DMS53 (cell line): ENCODE data around the gene MARF1.
A peak's percentile ranks its signal among the peaks of the same experiment; 100 is the strongest.
"Not testable (repeated sequence)": the region's sequence is repeated elsewhere in the genome, so short reads cannot be mapped to it uniquely, and the experiment has no call there.

Source experiments
- DNase-seq: peaks from one replicate; lab custom pipeline; 2025; lab: John Stamatoyannopoulos, UW

MARF1 gene

DNA sequence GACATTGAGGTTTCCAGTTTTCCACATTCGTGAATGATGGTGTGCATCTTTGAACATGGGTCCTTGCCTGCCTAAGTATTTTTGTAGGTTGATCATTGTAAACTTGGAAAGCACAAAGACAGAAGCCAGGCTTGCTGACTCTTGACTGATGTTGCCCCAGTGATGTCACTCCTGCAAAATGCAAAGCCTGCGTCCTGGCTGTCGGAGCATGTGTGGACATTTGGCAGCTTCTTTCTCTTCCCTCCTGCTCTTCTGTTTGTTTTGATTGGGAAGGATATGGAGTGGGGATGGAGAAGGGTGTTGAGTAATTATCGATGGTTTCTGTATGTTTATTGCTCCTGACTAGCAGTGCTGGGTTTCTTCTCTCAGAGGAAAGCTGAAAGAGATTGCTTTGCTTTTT lies 10.3 kb upstream of the MARF1 start:
- DNase-seq: no peak

DNA sequence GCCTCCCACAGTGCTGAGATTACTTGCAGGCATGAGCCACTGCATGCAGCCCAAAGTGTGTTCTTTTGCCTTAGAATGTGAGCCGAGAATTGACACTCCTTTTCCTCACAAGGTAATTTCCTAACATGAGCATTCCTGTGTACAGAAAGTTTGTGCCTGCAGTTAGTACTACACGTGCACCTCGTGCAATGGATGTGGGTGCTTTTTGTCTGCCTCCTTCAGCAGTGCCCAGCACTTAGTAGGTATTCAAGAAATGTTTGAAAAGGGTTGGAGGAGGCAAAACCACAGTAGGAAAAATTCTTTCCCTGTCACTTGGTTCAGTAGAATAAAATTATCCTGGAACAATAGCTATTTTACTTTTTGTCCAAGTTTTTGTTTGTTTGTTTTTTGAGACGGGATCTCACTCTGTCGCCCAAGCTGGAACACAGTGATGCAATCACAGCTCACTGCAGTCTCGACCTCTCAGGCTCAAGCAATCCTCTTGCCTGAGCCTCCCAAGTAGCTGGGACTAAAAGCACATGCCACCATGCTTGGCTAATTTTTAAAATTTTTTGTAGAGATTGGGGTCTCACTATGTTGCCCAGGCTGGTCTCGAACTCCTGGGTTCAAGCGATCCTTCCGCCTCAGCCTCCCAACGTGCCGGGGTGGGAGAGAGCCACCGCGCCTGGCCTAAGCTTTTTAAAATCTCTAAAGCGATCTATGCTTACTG lies 9.5 kb upstream of the MARF1 start:
- no peak for DNase-seq

DNA sequence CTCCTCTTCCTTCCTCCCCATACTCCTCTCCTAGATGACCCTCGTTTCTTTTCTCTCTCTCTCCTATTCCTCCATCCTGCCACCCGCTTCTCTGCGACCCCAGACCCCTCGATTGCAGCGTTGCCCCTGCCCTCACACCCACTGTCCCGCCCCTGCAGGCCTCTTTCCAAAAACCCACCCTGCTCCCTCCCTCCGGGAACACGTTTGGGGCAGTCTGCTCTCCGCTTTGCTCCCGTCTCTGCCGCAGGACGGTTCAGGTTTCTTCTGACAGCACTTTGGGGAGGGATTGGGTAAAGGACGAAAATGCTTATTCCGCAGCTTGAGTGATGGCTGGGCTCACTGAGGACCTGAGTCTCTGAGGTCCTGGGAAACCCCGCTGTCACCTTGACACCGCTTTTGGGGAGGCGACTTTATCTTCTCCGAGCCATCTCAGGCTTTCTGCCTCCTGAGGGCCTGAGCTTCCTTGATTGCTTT lies 7.8 kb upstream of the MARF1 start:
- peak; percentile 23 for DNase-seq

DNA sequence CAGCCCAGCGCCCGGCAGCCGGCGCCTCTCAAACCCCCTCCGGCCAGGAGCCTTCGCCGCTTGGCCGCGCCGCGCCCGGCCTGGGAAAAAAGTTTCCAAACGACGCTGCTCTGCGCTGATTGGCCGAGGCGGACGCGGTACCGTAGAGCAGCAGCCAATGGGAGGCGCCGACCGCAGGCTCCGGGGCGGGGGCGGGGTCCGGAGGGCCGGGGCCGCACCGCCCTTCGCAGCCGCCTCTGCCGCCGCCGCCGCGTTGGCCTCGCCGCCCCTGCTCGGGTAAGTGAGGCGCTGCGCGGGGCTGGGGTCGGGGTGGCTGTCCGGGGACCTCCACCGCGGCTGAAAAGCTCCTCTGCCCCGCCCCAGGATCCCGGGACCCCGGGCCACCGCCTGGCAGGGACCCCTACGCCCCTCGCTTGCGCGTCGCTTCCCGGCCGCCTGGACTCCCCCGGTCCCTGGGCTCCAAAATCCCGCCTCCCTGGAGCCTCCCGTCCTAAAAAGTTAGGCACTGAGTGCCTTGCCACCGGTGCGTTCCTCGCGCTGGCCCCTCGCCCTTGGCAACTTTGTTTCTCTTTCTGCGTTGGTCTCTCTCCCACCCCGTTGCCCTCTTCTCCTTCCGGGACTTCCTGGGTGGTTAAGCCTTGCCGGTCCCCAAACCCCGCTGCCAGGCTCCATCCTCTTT lies 7.2 kb upstream of the MARF1 start, which contains the start of gene NDE1:
Gene NDE1, plus strand, starts transcription at position 227 of the 679 bp plus-strand sequence. CDS start 14,534 bp downstream, outside the sequence.
- DNase-seq: peak; percentile 90

DNA sequence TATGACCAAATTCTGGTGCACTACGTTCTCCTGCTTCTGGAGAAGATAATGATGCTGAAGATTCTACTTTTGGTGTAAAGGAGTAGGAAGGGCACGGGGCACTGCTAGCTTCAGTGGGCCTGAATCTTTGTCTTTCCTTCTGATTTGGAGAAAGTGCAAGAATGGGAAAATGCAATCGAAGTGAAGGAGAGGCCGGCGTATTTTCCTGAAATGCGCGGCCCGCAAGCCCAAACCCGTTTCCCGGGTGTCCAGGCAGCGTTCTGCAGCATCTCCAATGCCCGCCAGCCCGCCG lies 6.7 kb upstream of the MARF1 start:
- DNase-seq: peak; percentile 29

DNA sequence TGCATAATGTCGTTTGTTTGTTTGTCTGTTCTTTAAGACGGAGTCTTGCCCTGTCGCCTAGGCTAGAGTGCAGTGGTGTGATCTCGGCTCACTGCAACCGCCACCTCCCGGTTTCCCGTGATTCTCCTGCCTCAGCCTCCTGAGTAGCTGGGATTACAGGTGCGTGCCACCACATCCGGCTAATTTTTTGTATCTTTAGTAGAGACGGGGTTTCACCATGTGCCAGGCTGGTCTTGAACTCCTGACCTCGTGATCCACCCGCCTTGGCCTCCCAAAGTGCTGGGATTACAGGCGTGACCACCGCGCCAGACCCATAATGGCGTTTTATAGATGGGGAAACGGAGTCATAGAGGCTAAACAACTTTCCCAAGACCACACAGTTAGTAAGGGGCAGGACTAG lies 6.4 kb upstream of the MARF1 start:
- not testable (repeated sequence) for DNase-seq

DNA sequence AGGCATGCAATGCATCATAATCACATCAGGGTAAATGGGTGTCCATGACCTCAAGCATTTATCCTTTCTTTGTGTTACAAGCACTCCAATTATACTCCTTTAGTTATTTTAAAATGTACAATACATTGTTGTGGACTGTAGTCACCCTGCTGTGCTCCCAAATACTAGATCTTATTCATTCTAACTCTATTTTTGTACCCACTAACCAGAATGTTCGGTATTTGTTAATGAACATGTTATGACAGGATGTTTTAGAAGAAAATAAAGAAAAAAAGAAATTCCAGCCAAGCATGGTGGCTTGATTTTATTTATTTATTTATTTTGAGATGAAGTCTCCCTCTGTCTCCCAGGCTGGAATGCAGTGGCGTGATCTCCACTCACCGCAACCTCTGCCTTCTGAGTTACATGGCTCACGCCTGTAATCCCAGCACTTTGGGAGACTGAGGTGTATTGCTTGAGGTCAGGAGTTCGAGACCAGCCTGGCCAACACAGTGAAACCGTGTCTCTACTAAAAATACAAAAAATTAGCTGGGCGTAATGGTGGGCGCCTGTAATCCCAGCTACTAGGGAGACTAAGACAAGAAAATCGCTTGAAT lies 5.3 kb upstream of the MARF1 start:
- no peak for DNase-seq

DNA sequence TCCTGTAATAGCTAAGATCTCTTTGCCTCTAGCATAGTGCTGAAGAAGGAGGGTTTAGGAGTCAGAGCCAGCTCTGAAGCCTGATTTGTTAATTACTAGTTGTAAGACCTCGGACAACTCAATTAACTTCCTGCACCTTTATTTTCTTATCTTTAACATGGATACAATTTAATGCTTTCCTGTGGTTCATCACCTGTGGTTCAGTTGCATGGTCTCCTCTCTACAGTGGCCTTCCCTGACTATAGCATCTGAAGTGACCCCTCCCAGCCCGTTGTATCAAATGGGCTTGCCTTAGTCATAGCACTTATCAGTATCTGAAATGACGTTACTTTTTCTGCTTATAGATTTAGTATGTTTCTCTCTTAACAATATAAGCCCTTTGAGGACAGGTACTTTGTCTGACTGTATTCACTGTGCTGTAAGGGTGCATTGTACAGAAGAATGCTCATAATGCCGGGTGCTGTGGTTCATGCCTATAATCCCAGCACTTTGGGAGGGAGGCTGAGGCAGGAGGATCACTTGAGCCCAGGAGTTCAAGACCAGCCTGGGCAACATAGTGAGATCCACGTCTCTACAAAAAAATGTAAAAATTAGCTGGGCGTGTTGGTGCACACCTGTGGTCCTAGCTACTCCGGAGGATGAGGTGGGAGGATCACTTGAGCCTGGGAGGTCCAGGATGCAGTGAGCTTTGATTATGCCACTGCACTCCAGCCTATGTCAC lies 4.5 kb upstream of the MARF1 start:
- no peak for DNase-seq

DNA sequence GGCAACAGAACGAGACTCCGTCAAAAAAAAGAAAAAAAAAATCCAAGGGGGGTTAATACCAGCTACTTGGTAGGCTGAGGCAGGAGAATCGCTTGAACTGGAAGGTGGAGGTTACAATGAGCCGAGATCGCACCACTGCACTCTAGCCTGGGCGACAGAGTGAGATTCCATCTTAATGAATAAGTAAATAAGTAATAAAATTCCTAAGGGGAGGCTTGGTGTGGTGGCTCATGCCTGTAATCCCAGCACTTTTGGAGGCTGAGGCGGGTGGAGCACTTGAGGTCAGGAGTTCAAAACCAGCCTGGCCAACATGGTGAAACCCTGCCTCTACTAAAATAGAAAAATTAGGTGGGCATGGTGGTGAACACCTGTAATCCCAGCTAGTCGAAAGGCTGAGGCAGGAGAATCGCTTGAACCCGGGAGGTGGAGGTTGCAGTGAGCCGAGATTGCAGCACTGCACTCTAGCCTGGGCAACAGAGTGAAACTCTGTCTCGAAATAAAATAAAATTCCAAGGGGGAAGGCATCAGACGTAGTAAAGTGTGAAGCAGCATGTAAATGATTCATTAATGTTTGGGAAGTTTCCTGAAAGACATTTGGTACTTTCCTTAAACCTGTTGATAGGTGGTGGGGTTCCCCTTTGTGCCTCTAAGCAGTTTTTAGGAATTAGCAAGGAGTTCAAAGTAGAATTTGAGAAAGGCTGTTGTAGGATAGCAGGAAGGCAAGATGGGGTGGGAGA lies 3.8 kb upstream of the MARF1 start:
- not testable (repeated sequence) for DNase-seq

DNA sequence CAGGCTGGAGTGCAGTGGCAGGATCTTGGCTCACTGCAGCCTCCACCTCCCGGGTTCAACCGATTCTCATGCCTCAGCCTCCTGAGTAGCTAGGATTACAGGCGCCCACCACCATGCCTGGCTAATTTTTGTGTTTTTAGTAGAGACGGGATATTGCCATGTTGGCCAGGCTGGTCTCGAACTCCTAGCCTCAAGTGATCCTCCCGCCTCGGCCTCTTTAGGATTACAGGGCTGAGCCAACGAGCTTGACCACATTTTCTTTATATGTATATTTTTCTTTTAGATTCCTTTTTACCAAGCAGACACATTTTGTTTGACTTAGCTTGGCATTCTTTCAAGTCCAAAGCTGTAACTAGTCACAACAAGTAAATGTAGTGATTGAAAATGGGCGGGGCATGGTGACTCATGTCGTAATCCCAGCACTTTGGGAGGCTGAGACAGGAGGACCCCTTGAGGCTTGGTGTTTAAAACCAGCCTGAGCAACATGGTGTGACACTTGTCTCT lies 2.1 kb upstream of the MARF1 start:
- DNase-seq: peak; percentile 16

DNA sequence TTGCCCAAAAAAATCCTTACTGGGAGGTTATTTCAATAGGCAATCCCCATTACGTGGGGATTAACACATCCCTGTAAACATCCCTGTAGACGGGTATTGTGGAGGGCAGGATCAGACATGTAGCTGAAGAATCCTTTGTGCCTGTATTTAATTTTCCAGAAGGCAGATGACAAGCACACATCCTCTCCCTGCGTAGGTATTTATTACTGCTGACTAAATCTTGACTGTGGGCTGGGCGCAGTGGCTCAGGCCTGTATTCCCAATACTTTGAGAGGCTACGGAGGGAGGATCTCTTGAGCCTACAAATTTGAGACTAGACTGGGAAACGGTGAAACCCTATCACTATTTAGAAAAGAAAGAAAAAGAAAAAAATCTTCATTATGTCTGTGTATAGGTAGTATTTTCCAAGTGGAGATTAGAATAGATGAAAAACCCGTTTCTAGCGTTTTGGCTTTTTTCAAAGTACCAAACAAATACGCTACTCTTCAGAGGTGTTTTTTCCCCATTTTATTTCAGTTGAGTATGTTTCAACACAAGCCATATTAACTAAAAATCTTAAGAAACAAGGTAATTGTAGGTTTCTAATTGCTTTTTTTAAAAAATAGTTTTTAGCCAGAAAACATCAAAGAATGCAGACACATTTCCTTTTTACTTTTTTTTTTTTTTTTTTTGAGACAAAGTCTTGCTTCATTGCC lies 1.5 kb upstream of the MARF1 start:
- peak; percentile 54 for DNase-seq

DNA sequence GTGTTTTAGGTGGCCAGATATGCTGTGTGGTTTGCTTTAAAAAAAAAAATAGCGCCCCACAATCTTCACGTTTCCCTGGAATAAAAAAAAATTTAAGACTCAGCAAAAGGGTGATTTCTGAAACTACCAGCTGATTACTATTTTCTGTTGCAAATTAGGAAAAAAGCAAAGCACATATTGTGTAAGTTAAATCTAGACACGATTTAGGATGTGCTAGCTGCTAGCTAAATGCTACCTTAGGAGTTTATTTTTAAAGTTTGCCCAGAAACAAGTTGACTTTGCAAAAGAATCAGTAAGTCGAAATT lies 944 bp upstream of the MARF1 start:
- no peak for DNase-seq

DNA sequence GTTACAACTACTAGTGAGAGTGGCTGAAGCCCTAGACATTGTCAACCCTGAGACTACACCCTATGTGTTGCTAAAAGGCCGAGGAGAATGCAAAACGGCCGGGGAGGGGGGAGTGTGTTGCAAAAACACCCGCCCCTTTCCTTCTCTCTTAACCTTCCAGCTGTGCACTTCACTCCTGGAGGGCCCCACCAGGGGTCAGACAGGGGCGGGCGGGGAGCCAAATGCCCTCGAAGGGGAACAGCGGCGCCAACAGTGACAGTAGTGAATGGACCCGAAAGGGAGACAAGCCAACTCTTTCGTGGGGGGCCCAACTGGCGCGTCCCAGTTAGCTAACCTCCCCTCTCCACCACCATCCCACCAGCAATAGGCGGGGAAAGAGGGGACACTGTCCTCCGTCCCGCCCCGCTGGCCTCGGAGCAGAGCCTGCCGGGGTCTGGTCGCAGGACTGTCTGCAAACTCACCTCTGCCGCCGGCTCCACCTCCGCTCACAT lies 352 bp downstream of the MARF1 start:
- DNase-seq: peak; percentile 80

DNA sequence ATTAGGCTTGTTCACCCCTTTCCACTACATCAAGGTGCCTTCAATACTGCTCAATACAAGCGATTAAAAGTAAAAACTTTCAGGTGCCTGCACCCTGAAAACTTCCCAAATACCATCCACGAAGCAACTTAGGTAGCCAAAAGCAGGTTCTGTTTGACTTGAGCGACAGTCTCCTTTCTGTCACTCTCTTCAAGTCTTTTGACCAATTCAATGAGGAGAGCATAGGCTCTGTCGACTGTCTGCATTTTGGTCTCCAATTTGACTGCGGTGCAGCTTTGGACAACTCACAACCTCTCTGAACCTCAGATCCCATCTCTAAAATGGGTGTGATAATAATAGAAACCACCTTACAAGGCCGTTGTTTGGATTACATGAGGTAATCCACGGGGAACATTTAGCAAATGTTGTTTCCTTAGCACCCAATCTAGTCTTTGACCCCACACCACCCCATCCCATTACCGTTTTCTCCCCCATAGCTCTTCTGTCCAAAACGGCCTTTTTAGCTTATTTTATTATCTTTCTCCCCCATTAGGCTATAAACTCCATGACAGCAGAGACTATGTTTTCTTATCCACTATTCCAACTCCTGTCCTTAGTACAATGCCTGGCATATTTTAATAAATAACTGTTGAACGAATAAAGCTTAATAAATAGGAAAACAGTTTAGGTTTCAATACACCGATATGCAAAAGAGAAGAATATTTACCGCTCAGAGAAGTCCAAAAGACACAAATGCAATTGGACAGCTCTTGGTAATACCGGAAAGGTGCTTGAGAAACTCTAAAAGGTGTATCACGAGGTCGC lies 999 bp downstream of the MARF1 start:
- DNase-seq: peak; percentile 19

DNA sequence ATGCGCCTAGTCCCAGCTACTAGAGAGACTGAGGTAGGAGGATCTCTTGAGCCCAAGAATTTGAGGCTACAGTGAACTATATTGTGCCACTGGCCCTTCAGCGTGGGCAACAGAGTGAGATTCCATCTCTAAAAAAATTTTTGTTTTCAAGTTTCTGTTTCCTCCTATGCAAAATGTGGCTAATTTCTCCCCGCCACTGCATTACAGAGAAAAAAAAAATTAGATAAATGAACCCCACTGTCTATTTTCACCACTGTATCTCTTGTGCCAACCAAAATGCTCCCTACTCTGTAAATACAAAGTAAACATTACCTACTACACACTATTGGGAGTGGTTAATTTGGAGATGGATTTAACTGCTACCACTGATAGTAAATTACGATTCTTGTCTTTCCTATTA lies 2.0 kb downstream of the MARF1 start:
- DNase-seq: no peak

DNA sequence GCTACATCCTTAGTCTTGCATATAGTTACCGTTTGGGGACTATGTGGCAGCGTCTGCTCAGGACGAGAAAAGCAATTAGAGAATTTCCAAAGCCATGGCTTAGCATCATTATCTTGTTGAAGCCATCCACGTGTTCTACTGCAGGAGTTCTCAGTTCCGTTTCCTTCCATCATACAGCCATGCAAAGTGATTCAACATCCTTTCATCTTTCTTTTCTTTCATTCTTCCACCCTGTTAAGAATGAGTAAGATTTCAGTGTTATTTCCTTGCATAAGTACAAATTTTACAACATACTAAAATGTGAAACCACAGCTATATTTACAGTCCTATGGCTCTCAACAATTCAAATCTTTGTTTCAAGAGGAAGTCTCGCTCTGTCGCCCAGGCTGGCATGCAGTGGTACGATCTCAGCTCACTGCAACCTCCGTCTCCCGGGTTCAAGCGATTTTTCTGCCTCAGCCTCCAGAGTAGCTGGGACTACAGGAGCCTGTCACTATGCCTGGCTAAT lies 3.8 kb downstream of the MARF1 start:
- no peak for DNase-seq

DNA sequence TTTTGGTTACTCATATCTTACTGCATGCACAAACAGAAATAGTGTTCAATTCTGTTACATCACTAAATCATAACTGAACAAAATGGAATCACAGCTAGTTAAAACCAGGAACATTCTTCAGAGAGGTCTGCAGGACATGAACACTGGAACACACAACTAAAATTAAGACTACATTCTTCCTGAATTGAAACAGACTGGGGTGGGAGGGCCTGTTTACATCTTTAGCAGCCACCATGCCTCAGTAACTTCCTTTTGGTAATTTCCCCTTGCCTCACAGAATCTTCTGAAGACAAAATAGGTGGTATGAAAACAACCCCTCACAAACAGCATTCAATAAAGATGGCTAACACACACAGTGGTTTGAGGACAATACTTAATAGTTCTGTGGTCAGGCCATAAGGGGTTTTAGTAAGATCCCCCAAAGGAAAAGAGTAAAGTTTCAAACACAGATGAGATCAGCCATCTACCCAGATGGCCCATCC lies 6.5 kb downstream of the MARF1 start:
- DNase-seq: no peak

DNA sequence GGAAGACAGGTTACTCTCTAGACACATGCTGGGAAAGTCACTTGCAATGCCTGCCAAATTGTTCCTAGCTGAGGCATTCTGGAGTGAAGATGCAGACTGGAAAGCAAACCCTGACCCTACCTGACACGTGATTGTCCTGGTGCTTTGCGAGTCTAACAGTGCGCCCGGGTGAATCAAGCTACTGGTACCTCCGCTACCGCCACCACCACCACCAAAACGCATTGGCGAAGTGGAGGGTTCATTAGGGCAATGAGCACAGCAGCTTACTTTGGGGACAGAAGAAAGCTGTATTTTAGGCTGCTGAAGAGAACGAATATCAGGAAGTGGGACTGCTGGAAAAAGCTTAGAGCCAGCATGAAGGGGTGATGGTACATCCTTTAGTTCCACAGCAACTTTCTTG lies 7.0 kb downstream of the MARF1 start:
- no peak for DNase-seq

DNA sequence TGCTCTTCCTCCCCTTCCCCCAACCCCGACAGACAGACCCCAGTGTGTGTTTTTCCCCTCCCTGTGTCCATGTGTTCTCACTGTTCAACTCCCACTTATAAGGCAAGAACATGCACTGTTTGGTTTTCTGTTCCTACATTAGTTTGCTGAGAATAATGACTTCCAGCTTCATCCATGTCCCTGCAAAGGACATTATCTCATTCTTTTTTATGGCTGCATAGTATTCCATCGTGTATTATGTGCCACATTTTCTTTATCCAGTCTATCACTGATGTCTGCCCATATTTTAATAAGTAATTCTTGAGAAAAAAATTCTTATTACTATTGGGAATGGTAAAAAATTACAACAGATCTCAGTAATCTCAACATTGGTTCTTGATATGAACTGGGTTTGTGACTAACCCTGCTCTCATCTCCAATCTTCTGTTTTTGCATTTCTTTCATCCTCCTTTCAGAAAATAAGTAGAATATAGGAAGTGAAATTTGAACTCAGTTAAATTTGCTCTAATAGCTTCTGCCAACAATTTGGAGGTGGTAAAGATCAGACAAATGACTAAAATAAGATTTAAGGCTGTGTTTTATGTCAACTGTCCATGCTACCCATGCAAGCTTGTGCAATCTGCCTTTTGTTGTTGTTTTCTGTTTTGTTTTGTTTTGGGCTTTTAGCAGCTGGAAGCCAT lies 11.1 kb downstream of the MARF1 start:
- DNase-seq: no peak
